WI38 (cell line): ENCODE data around the gene BIRC6.
"Not testable (repeated sequence)": the region's sequence is repeated elsewhere in the genome, so short reads cannot be mapped to it uniquely, and the experiment has no call there.

Experiments used
- H3K4me3 ChIP-seq: 2 replicates; pipeline ENCODE4 v1.5.1; 2011; ENCODE audit warnings: low read depth, mild to moderate bottlenecking, control low read depth, low read length
- CTCF ChIP-seq: IDR thresholded peaks from 2 replicates; pipeline ENCODE4 v1.5.1; 2012; ENCODE audit warnings: low read depth, mild to moderate bottlenecking, control low read depth, low read length

The BIRC6 gene

GRCh38 chr2:32355976-32356680 lies 695 bp upstream of the BIRC6 start:
- no peak for TF ChIP-seq CTCF
- H3K4me3 ChIP-seq = peak overlapping the region; percentile 97

GRCh38 chr2:32357318-32358110 lies 691 bp downstream of the BIRC6 start:
- H3K4me3 ChIP-seq = peak overlapping the region; percentile 97
- no peak for TF ChIP-seq CTCF

GRCh38 chr2:32358111-32358482 lies 1.3 kb downstream of the BIRC6 start:
- H3K4me3 ChIP-seq = peak overlapping the region; percentile 97
- TF ChIP-seq CTCF = no peak

GRCh38 chr2:32360416-32360815 lies 3.6 kb downstream of the BIRC6 start:
- TF ChIP-seq CTCF = no peak
- H3K4me3 ChIP-seq = peak overlapping the region; percentile 32

GRCh38 chr2:32362997-32363396 lies 6.2 kb downstream of the BIRC6 start:
- not testable (repeated sequence) for H3K4me3 ChIP-seq

- TF ChIP-seq CTCF = no peak
- H3K4me3 ChIP-seq = no peak overlapping the region
Measured at GRCh38 chr2:32363597-32363996, 6.8 kb downstream of the BIRC6 start.

GRCh38 chr2:32364290-32364689 lies 7.5 kb downstream of the BIRC6 start:
- H3K4me3 ChIP-seq = not testable (repeated sequence)

- not testable (repeated sequence) for H3K4me3 ChIP-seq
Measured at GRCh38 chr2:32365679-32366078, 8.9 kb downstream of the BIRC6 start.

GRCh38 chr2:32366595-32366994 lies 9.8 kb downstream of the BIRC6 start:
- TF ChIP-seq CTCF = no peak
- no peak overlapping the region for H3K4me3 ChIP-seq
